Neural progenitor cell (in vitro differentiated cells): ENCODE data around the gene R3HDM2. TPM values are rescaled to one million over a fixed set of nuclear protein-coding genes. Genes with fewer than 3 reads are reported as not detected.

Source experiments
- DNase-seq: peaks from one replicate; pipeline ENCODE4 v3.0.0-alpha.2; 2016; ENCODE audit warnings: low spot score
- H2AFZ ChIP-seq: fragments of 200-600 bp; sonication (generic); replicated peaks from 2 replicates; pipeline ENCODE4 v1.6.1; 2016; ENCODE audit warnings: antibody characterized with exemption
- H3F3A ChIP-seq: fragments of 200-600 bp; sonication (generic); 2 replicates; pipeline ENCODE4 v1.6.1; 2016; ENCODE audit warnings: antibody characterized with exemption, low read depth
- H3K27ac ChIP-seq: fragments of 200-600 bp; sonication (generic); 2 replicates; pipeline ENCODE4 v1.5.1; 2016; ENCODE audit warnings: mild to moderate bottlenecking
- H3K27me3 ChIP-seq: fragments of 200-600 bp; sonication (generic); 2 replicates; pipeline ENCODE4 v1.6.1; 2016; ENCODE audit warnings: mild to moderate bottlenecking, moderate library complexity
- H3K36me3 ChIP-seq: fragments of 200-600 bp; sonication (generic); 2 replicates; pipeline ENCODE4 v1.5.1; 2016
- H3K4me1 ChIP-seq: fragments of 200-600 bp; sonication (generic); 2 replicates; pipeline ENCODE4 v1.6.1; 2016; ENCODE audit warnings: mixed run types
- H3K4me2 ChIP-seq: fragments of 200-600 bp; sonication (generic); 2 replicates; pipeline ENCODE4 v1.6.1; 2016
- H3K4me3 ChIP-seq: fragments of 200-600 bp; sonication (generic); 2 replicates; pipeline ENCODE4 v1.5.1; 2016
- H3K79me2 ChIP-seq: fragments of 200-600 bp; sonication (generic); 2 replicates; pipeline ENCODE4 v1.6.1; 2016; ENCODE audit warnings: low read depth
- H3K9ac ChIP-seq: fragments of 200-600 bp; sonication (generic); 2 replicates; pipeline ENCODE4 v1.6.1; 2016
- H3K9me3 ChIP-seq: fragments of 200-600 bp; sonication (generic); 2 replicates; pipeline ENCODE4 v1.5.1; 2016; ENCODE audit warnings: low read depth
- H4K20me1 ChIP-seq: fragments of 200-600 bp; sonication (generic); 2 replicates; pipeline ENCODE4 v1.6.1; 2016; ENCODE audit warnings: low read depth
- H3K27ac Mint-ChIP-seq: 3 replicates; pipeline ENCODE4 v1.8.0; 2021; ENCODE audit warnings: mixed read lengths
- H3K27me3 Mint-ChIP-seq: 2 replicates; pipeline ENCODE4 v1.8.0; 2022; ENCODE audit warnings: low read depth, mild to moderate bottlenecking, inconsistent platforms, moderate library complexity, mixed read lengths; ENCODE audit not compliant: insufficient read depth
- H3K36me3 Mint-ChIP-seq: 3 replicates; pipeline ENCODE4 v1.8.0; 2021; ENCODE audit warnings: mixed read lengths
- H3K4me1 Mint-ChIP-seq: 3 replicates; pipeline ENCODE4 v1.8.0; 2021; ENCODE audit warnings: mixed read lengths
- H3K4me3 Mint-ChIP-seq: 3 replicates; pipeline ENCODE4 v1.8.0; 2021; ENCODE audit warnings: mild to moderate bottlenecking, moderate library complexity, mixed read lengths
- H3K9me3 Mint-ChIP-seq: 3 replicates; pipeline ENCODE4 v1.8.0; 2020; ENCODE audit warnings: mixed read lengths
- EZH2 ChIP-seq: fragments of 200-600 bp; sonication (generic); IDR thresholded peaks from 2 replicates; pipeline ENCODE4 v1.6.1; 2017; ENCODE audit warnings: antibody characterized with exemption, mild to moderate bottlenecking, moderate library complexity
- EZH2phosphoT487 ChIP-seq: fragments of 200-600 bp; sonication (generic); IDR thresholded peaks from 2 replicates; pipeline ENCODE4 v1.6.1; 2017; ENCODE audit warnings: antibody characterized with exemption
- total RNA-seq: library from RNA; depleted of rRNA; stranded (reverse); fragments of >200 nt; gene quantifications from 2 replicates; pipeline ENCODE4 v1.2.3, GENCODE V29; 2015; ENCODE audit warnings: low replicate concordance
- TF ChIP-seq, protein P1 (sequence below): fragments of 200-600 bp; sonication (generic); IDR thresholded peaks from 2 replicates; pipeline ENCODE4 v1.5.1; 2017; ENCODE audit warnings: antibody characterized with exemption, mild to moderate bottlenecking

R3HDM2 gene
- total RNA-seq, 1 donor from 2014 or later: 40.0 TPM

DNA sequence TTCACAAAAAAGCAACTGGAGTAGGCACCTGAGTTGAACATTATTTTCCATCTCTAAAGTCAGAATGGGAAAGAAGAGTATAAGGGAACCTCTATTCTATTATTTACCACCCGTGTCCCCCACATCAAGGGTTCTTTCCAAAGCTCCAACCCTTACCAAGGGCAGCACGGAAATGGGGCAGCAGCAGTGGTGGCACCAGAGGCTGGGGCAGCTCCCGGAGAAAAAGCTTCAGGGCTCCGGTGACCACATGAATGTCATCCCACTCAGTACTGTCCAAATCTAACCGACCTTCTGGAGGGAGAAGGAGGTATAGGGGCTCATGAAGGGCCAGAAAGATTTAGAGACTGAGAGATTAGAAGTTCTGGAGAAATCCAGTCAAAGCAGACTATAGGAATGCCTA is 43.0 kb upstream of the R3HDM2 start:
- peaks cover 77% of the 10 kb centered on the region for H3K27me3 ChIP-seq
- H3K4me1 Mint-ChIP-seq: peaks cover 2% of the 10 kb centered on the region
- no peaks in the 10 kb centered on the region for H3K36me3 Mint-ChIP-seq

DNA sequence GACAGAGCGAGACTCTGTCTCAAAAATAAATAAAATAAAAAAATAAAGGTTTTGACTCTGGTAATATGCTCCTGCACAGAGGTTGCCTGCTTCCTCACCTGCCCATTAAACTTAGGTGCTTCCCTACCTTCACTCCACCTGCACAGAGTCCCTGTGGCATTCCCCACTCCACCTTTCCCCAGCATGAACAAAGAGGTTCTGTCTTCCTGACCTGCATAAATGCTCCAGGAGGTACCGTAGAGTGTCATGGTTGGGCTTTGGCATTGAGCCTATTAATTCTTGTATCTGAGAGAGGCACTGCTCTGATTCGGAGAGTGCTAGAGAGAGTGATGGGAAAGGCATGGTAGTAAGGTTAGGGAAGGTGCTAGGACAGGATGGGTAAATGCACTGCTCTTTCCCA is 42.5 kb upstream of the R3HDM2 start:
- no peaks in the 10 kb centered on the region for H3K79me2 ChIP-seq
- no peak for TF ChIP-seq EZH2phosphoT487
- TF ChIP-seq, protein P1, sequence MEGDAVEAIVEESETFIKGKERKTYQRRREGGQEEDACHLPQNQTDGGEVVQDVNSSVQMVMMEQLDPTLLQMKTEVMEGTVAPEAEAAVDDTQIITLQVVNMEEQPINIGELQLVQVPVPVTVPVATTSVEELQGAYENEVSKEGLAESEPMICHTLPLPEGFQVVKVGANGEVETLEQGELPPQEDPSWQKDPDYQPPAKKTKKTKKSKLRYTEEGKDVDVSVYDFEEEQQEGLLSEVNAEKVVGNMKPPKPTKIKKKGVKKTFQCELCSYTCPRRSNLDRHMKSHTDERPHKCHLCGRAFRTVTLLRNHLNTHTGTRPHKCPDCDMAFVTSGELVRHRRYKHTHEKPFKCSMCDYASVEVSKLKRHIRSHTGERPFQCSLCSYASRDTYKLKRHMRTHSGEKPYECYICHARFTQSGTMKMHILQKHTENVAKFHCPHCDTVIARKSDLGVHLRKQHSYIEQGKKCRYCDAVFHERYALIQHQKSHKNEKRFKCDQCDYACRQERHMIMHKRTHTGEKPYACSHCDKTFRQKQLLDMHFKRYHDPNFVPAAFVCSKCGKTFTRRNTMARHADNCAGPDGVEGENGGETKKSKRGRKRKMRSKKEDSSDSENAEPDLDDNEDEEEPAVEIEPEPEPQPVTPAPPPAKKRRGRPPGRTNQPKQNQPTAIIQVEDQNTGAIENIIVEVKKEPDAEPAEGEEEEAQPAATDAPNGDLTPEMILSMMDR: no peak
- TF ChIP-seq EZH2: no peak
- H2AFZ ChIP-seq: no peak overlapping the region
- H3K4me3 ChIP-seq: no peak overlapping the region
- Mint-ChIP-seq H3K27ac (no peak overlapping the region), H3K9me3 (no peaks in the 10 kb centered on the region), H3K4me3 (no peak overlapping the region), H3K27me3 (peaks cover 43% of the 10 kb centered on the region), H3K36me3 (no peaks in the 10 kb centered on the region), H3K4me1 (peaks cover 2% of the 10 kb centered on the region)
- H3F3A ChIP-seq: peaks cover 3% of the 10 kb centered on the region
- no peak for DNase-seq
- no peak overlapping the region for H3K4me2 ChIP-seq
- H3K27me3 ChIP-seq: peaks cover 72% of the 10 kb centered on the region
- H3K36me3 ChIP-seq: no peaks in the 10 kb centered on the region
- H3K4me1 ChIP-seq: peaks cover 11% of the 10 kb centered on the region
- peaks cover 2% of the 10 kb centered on the region for H4K20me1 ChIP-seq
- H3K9me3 ChIP-seq: no peaks in the 10 kb centered on the region
- H3K9ac ChIP-seq: no peak overlapping the region
- H3K27ac ChIP-seq: no peak overlapping the region

More for the DNA sequence above, 43.0 kb upstream of the R3HDM2 start:
- Histone ChIP-seq H2AFZ (no peak overlapping the region), H3F3A (peaks cover 3% of the 10 kb centered on the region), H3K4me2 (no peak overlapping the region), H3K9ac (no peak overlapping the region), H4K20me1 (peaks cover 2% of the 10 kb centered on the region), H3K9me3 (no peaks in the 10 kb centered on the region), H3K36me3 (no peaks in the 10 kb centered on the region), H3K4me1 (peaks cover 11% of the 10 kb centered on the region), H3K4me3 (no peak overlapping the region), H3K27ac (no peak overlapping the region), H3K79me2 (no peaks in the 10 kb centered on the region)
- no peaks in the 10 kb centered on the region for H3K9me3 Mint-ChIP-seq
- TF ChIP-seq, protein P1: no peak
- no peak for TF ChIP-seq EZH2
- TF ChIP-seq EZH2phosphoT487: no peak
- no peak for DNase-seq
- H3K4me3 Mint-ChIP-seq: no peak overlapping the region
- no peak overlapping the region for H3K27ac Mint-ChIP-seq
- peaks cover 48% of the 10 kb centered on the region for H3K27me3 Mint-ChIP-seq

DNA sequence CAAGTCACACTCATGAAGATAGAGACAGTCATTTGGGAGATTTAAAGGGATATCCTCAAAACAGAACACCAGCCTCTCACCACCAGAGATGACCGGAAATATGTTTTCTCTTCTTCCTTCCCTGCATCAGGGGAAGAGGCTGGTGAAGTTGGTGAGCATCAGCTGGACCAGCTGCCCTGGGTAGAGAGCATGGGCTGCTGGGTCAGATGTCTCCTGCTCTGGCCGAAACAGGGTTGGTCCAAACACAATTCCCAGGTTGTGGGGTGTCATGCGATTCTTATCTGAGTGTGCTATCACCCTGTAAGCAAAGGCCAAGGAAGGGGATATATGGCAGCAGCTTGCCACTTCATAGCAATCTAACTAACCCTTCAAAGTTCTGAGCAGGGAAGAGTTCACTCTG is 41.5 kb upstream of the R3HDM2 start:
- Histone ChIP-seq H3K9me3 (no peaks in the 10 kb centered on the region), H2AFZ (no peak overlapping the region), H3K27ac (no peak overlapping the region), H3K79me2 (no peaks in the 10 kb centered on the region), H3K4me1 (peaks cover 11% of the 10 kb centered on the region), H3F3A (peaks cover 3% of the 10 kb centered on the region), H3K4me2 (no peak overlapping the region), H3K27me3 (peaks cover 62% of the 10 kb centered on the region), H3K36me3 (no peaks in the 10 kb centered on the region), H3K4me3 (no peak overlapping the region), H4K20me1 (peaks cover 2% of the 10 kb centered on the region), H3K9ac (no peak overlapping the region)
- no peaks in the 10 kb centered on the region for H3K9me3 Mint-ChIP-seq
- H3K4me3 Mint-ChIP-seq: no peak overlapping the region
- H3K27ac Mint-ChIP-seq: no peak overlapping the region
- no peak for DNase-seq
- no peaks in the 10 kb centered on the region for H3K36me3 Mint-ChIP-seq
- no peak for TF ChIP-seq EZH2phosphoT487
- TF ChIP-seq EZH2: no peak
- TF ChIP-seq, protein P1: no peak
- peaks cover 45% of the 10 kb centered on the region for H3K27me3 Mint-ChIP-seq
- H3K4me1 Mint-ChIP-seq: no peaks in the 10 kb centered on the region
